Fibroblast of villous mesenchyme (primary cell): ENCODE results near the gene GMDS. TPM values are rescaled to one million over a fixed set of nuclear protein-coding genes. Genes with fewer than 3 reads are reported as not detected.

Experiments
- DNase-seq: peaks from one replicate; pipeline ENCODE4 v3.0.0-alpha.2; 2010; ENCODE audit warnings: low read depth
- H3K4me3 ChIP-seq: 2 replicates; pipeline ENCODE4 v1.5.1; 2011; ENCODE audit warnings: low read depth, mild to moderate bottlenecking, low read length
- CTCF ChIP-seq: IDR thresholded peaks from 2 replicates; pipeline ENCODE4 v1.5.1; 2012; ENCODE audit warnings: low read depth, mild to moderate bottlenecking, low read length; ENCODE audit not compliant: insufficient read depth
- total RNA-seq: library from RNA; depleted of rRNA; stranded (reverse); fragments of >200 nt; gene quantifications from 2 replicates; pipeline ENCODE4 v1.2.3, GENCODE V29; 2012

Gene GMDS
- total RNA-seq: 3.9 and 6.5 TPM in 2 replicates

- DNase-seq: peak; percentile 84
- TF ChIP-seq CTCF: no peak
- H3K4me3 ChIP-seq: peak within 1 kb of the TSS; percentile 87
Measured at GRCh38 chr6:2245103-2245876, at the start of gene GMDS. Gene GMDS, minus strand, starts transcription at chr6:2245605.

GRCh38 chr6:2285510-2285909 lies 40.1 kb upstream of the GMDS start:
- DNase-seq: no peak
- no peak overlapping the region for H3K4me3 ChIP-seq
- no peak for TF ChIP-seq CTCF

GRCh38 chr6:2275892-2276242 lies 30.5 kb upstream of the GMDS start:
- no peak for TF ChIP-seq CTCF
- no peak overlapping the region for H3K4me3 ChIP-seq
- DNase-seq: no peak

- H3K4me3 ChIP-seq: no peak overlapping the region
- TF ChIP-seq CTCF: no peak
- DNase-seq: peak; percentile 17
Measured at GRCh38 chr6:2274981-2275891, 29.8 kb upstream of the GMDS start.

- no peak overlapping the region for H3K4me3 ChIP-seq
- TF ChIP-seq CTCF: no peak
- no peak for DNase-seq
Measured at GRCh38 chr6:2272696-2273095, 27.3 kb upstream of the GMDS start.

- TF ChIP-seq CTCF: no peak
- DNase-seq: no peak
- H3K4me3 ChIP-seq: no peak overlapping the region
Measured at GRCh38 chr6:2270054-2270453, 24.6 kb upstream of the GMDS start.
